GM19463 (cell line): ENCODE data around the gene TTC34.
"Not testable (repeated sequence)": the region's sequence is repeated elsewhere in the genome, so short reads cannot be mapped to it uniquely, and the experiment has no call there.

Source experiments
- ATAC-seq: cut with Tn5 transposase; IDR thresholded peaks from one replicate; pipeline ENCODE4 v1.9.1; 2021; ENCODE audit warnings: mild to moderate bottlenecking, moderate library complexity; ENCODE audit not compliant: unreplicated experiment

Gene TTC34

DNA sequence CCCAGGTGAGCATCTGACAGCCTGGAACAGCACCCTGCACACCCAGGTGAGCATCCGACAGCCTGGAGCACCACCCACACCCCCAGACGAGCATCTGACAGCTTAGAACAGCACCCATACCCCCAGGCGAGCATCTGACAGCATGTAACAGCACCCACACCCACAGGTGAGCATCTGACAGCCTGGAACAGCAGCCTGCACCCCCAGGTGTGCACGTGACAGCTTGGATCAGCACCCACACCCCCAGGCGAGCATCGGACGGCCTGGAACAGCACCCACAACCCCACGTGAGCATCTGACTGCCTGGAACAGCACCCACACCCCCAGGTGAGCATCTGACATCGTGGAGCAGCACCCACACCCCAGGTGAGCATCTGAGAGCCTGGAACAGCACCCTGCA, 116.6 kb downstream of the TTC34 start:
- ATAC-seq, result not testable (repeated sequence)

DNA sequence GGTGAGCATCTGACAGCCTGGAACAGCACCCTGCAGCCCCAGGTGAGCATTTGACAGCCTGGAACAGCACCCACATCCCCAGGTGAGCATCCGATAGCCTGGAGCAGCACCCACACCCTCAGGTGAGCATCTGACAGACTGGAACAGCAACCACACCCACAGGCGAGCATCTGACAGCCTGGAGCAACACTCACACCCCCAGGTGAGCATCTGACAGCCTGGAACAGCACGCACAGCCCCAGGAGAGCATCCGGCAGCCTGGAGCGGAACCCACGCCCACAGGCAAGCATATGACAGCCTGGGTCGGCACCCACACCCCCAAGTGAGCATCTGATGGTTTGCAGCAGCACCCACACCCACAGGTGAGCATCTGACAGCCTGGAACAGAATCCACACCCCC, 117.5 kb downstream of the TTC34 start:
- ATAC-seq, result not testable (repeated sequence)

DNA sequence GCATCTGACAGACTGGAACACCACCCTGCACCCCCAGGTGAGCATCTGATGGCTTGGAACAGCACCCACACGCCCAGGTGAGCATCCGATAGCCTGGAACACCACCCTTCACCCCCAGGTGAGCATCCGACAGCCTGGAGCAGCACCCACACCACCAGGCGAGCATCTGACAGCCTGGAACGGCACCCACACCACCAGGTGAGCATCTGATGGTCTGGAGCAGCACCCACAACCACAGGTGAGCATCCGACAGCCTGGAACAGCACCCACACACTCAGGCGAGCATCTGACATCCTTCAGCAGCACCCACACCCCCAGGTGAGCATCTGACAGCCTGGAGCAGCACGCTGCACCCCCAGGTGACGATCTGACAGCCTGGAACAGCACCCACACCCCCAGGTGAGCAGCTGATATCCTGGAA, 118.2 kb downstream of the TTC34 start:
- not testable (repeated sequence) for ATAC-seq

DNA sequence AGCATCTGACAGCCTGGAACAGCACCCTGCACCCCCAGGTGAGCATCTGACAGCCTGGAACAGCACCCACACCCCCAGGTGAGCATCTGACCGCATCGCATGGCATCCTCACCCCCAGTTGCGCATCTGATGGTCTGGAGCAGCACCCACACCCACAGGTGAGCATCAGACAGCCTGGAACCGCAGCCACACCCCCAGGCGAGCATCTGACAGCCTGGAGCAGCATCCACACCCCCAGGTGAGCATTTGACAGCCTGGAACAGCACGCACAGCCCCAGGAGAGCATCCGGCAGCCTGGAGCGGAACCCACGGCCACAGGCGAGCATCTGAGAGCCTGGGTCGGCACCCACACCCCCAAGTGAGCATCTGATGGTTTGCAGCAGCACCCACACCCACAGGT, 118.6 kb downstream of the TTC34 start:
- not testable (repeated sequence) for ATAC-seq

DNA sequence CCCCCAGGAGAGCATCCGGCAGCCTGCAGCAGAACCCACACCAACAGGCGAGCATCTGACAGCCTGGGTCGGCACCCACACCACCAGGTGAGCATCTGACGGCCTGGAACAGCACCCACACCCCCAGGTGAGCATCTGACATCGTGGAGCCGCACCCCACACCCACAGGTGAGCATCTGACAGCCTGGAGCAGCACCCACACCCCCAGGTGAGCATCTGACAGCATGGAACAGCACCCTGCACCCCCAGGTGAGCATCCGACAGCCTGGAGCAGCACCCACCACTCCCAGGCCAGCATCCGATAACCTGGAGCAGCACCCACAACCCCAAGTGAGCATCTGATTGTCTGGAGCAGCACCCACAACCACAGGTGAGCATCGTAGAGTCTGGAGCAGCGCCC, 124.8 kb downstream of the TTC34 start:
- not testable (repeated sequence) for ATAC-seq

DNA sequence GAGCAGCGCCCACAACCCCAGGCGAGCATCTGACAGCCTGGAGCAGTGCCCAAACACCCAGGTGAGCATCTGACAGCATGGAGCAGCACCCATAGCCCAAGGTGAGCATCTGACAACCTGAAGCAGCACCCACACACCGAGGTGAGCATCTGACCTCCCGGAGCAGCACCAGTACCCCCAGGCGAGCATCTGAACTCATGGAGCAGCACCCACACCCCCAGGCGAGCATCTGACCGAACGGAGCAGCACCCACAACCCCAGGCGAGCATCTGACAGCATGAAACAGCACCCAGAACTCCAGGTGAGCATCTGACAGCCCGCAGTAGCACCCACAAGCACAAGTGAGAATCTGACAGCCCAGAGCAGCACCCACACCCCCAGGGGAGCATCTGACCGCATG, 129.8 kb downstream of the TTC34 start:
- not testable (repeated sequence) for ATAC-seq

DNA sequence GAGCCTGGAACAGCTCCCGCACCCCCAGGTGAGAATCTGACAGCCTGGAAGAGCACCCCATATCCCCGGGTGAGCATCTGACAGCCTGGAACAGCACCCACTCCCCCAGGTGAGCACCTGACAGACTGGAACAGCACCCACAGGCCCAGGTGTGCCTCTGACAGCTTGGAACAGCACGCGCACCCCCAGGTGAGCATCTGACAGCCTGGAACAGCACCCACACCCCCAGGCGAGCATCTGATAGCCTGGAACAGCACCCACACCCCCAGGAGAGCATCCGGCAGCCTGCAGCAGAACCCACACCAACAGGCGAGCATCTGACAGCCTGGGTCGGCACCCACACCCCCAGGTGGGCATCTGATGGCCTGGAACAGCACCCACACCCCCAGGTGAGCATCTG, 141.7 kb downstream of the TTC34 start:
- ATAC-seq, result not testable (repeated sequence)

DNA sequence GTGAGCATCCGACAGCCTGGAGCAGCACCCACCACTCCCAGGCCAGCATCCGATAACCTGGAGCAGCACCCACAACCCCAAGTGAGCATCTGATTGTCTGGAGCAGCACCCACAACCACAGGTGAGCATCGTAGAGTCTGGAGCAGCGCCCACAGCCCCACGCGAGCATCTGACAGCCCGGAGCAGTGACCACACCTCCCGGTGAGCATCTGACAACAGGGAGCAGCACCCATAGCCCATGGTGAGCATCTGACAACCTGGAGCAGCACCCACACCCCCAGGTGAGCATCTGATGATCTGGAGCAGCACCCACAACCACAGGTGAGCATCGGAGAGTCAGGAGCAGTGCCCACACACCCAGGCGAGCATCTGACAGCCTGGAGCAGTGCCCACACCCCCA, 143.6 kb downstream of the TTC34 start:
- ATAC-seq, result not testable (repeated sequence)

DNA sequence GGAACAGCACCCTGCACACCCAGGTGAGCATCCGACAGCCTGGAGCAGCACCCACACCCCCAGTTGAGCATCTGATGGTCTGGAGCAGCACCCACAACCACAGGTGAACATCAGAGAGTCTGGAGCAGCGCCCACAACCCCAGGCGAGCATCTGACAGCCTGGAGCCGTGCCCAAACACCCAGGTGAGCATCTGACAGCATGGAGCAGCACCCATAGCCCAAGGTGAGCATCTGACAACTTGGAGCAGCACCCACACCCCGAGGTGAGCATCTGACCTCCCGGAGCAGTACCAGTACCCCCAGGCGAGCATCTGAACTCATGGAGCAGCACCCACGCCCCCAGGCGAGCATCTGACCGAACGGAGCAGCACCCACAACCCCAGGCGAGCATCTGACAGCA, 144.4 kb downstream of the TTC34 start:
- not testable (repeated sequence) for ATAC-seq

DNA sequence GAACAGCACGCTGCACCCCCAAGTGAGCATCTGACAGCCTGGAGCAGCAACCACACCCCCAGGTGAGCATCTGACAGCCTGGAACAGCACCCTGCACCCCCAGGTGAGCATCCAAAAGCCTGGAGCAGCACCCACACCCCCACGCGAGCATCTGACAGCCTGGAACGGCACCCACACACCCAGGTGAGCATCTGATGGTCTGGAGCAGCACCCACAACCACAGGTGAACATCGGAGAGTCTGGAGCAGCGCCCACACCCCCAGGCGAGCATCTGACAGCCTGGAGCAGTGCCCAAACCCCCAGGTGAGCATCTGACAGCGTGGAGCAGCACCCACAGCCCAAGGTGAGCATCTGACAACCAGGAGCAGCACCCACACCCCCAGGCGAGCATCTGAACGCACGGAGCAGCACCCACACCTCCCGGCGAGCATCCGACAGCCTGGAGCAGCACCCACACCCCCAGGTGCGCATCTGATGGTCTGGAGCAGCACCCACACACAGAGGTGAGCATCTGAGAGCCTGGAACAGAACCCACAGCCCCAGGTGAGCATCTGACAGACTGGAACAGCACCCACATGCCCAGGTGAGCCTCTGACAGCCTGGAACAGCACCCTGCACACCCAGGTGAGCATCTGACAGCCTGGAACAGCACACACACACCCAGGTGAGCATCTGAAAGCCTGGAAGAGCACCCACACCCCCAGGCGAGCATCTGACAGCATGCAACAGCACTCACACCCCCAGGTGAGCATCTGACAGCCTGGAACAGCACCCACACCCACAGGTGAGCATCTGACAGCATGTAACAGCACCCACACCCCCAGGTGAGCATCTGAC, 145.7 kb downstream of the TTC34 start:
- not testable (repeated sequence) for ATAC-seq

DNA sequence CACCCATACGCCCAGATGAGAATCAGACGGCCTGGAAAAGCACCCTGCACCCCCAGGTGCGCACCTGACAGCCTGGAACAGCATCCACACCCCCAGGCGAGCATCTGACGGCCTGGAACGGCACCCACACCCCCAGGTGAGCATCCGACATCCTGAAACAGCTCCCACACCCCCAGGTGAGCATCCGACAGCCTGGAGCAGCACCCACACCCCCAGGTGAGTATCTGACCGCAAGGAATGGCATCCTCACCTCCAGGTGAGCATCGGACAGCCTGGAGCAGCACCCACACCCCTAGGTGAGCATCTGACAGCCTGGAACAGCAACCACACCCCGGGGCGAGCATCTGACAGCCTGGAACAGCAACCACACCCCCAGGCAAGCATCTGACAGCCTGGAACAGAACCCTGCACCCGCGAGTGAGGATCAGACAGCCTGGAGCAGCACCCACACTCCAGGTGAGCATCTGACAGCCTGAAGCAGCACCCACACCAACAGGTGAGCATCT, 147.0 kb downstream of the TTC34 start:
- ATAC-seq, result not testable (repeated sequence)

DNA sequence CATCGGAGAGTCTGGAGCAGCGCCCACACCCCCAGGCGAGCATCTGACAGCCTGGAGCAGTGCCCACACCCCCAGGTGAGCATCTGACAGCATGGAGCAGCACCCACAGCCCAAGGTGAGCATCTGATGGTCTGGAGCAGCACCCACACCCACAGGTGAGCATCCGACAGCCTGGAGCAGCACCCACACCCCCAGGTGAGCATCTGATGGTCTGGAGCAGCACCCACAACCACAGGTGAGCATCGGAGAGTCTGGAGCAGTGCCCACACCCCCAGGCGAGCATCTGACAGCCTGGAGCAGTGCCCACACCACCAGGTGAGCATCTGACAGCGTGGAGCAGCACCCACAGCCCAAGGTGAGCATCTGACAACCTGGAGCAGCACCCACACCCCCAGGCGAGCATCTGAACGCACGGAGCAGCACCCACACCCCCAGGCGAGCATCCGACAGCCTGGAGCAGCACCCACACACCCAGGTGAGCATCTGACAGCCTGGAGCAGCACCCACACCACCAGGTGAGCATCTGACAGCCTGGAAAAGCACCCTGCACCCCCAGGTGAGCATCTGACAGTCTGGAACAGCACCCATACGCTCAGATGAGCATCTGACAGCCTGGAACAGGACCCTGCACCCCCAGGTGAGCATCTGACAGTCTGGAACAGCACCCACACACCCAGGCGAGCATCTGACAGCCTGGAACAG, 147.6 kb downstream of the TTC34 start:
- not testable (repeated sequence) for ATAC-seq

DNA sequence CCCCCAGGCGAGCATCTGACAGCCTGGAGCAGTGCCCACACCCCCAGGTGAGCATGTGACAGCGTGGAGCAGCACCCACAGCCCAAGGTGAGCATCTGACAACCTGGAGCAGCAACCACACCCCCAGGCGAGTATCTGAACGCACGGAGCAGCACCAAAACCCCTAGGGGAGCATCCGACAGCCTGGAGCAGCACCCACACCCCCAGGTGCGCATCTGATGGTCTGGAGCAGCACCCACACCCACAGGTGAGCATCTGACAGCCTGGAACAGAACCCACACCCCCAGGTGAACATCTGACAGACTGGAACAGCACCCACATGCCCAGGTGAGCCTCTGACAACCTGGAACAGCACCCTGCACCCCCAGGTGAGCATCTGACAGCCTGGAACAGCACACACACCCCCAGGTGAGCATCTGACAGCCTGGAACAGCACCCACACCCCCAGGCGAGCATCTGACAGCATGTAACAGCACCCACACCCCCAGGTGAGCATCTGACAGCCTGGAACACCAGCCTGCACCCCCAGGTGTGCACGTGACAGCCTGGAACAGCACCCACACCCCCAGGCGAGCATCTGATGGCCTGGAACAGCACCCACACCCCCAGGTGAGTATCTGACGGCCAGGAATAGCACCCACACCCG, 148.4 kb downstream of the TTC34 start:
- ATAC-seq, result not testable (repeated sequence)

DNA sequence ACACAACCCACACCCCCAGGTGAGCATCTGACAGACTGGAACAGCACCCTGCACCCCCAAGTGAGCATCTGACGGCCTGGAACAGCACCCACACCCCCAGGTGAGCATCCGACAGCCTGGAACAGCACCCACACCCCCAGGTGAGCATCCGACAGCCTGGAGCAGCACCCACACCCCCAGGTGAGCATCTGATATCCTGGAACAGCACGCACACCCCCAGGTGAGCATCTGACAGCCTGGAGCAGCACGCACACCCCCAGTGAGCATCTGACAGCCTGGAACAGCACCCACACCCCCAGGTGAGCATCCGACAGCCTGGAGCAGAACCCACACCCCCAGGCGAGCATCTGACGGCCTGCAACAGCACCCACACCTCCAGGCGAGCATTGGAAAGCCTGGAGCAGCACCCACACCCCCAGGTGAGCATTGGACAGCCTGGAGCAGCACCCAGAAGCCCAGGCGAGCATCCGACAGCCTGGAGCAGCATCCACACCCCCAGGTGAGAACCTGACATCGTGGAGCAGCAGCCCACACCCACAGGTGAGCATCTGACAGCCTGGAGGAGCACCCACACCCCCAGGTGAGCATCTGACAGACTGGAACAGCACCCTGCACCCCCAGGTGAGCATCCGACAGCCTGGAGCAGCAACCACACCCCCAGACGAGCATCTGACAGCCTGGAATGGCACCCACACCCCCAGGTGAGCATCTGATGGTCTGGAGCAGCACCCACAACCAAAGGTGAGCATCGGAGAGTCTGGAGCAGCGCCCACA, 149.2 kb downstream of the TTC34 start:
- ATAC-seq, result not testable (repeated sequence)

DNA sequence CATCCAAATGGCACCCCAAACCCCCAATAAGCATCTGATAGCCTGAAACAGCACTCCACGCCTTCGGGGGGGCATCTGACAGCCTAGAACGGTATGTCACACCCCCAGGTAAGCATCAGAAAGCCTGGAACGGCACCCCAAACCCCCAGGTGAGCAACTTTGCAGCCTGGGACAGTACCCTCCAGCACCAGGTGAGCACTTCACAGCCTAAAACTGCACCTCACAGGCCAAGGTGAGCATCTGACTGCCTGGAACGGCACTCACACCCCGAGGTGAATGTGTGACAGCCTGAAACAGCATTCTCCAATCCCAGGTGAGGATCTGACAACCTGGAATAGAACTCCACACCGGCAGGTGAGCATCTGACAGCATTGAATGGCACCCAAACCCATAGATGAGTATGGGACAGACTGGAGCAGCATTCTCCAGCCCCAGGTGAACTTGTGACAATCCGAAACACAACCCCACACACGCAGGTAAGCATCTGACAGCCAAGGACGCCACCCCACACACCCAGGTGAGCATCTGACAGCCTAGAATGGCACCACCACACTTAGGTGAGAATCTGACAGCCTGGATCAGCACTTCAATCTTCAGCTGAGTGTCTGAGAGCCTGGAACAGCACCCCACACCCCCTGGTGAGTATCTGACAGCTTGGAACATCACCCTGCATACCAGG, 150.4 kb downstream of the TTC34 start:
- no peak for ATAC-seq

DNA sequence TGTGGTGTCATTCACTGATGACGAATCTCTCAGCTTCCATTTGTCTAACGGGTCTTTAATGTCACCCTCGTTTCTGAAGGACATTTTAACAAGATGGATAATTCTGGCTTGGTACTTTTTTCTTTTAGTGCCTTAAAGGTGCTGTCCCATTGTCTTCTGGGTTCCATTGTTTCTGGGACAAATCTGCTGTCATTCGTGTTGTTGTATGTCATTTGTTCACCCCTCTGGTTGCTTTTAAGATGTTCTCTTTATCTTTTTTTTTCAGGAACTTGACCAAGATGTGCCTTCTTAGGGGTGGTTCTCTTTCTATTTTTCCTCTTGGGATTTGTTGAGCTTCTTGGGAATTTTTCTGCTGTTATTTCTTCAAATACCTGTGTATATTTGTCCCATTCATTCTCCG, 154.7 kb downstream of the TTC34 start:
- no peak for ATAC-seq

DNA sequence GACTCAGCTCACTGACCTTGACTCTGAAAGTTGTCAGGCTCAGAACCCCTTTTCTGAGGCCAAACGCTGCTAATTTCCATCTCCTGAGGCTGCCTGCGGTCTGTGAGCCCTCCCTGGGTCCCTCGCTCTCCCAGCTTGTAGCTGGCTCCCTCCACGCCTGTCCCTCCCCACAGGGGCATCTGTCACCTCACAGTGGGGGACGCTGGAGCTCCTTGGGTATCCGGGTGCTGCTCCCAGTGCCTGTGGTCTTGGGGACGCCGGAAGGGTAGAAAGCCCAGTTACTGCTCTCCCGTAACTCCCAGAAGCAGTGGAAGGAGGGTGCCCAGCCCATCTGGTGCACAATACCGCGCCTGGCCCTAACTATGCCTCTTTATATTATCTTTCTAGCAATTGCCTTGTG, 155.7 kb downstream of the TTC34 start:
- no peak for ATAC-seq

DNA sequence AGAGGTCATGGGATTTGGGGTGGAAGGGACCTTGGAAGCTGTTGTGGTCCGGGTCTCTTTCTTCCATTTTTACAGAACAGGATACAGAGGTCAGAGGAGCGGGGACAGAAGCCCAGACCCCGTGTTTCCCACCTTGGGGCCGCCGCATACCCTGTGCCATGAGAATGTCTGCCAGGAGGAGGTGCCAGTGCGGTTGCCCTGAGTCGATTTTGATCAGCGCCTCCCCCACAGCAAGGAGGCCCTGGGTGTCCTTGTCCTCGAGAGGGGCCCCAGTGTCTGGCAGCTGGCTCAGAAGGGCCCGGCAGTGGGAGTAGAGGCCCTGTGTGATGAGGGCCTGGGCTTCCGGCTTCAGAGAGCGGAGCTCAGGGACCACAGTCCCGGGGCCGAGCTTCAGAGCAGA, 156.3 kb downstream of the TTC34 start:
- ATAC-seq, result no peak

DNA sequence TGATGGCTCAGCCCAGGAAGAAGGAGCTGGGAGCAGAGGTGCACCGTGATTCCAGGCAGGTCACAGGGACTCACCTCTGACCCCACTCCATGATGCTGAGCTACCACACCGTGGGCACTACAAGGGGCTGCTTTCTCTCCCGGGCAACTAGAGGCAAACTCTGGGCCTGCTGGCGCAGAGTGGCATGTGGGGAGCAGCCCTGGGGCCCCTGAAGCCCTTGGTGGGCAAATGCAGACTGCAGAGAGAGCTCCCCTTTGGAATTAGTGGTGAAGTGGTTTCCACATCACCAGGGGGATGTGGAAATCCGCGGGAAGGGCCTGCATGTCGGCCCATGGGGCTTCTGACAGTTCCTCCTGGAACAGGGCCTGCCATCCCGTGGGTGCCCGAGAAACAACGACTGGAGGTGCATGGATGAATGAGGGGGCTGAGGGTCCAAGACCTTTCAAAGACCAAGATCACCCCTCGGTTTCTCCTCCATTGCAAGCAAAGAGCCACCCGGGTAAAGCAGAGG, 156.8 kb downstream of the TTC34 start:
- ATAC-seq, result no peak

DNA sequence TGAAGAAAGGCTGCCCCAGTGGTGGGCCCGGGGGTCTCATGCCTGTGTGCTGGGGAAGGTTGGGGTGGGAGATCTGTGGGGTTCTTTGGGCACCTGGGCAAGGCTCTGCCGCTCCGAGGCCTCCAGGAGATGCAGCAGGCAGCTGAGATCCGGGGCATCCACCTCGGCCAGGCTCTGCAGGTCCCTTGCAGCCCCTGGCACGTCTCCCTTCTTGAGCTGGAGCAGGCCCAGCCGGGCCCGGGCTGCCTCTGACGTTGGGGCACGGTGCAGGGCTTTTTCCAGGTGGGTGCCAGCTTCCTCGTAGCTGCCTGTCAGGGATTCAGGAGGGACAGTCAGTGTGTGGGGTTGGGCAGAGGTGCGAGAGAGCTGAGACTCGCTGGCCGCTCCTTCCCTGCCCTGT, 157.3 kb downstream of the TTC34 start:
- no peak for ATAC-seq
